WTC11 (cell line): ENCODE data around the gene ZMIZ1.

Experiments used
- NR1H2 ChIP-seq: sonication (generic); formaldehyde crosslinking; IDR thresholded peaks from 2 replicates; pipeline ENCODE4 v1.9.0; 2021; ENCODE audit warnings: mild to moderate bottlenecking, moderate library complexity, missing genetic modification reagents
- NR2C2 ChIP-seq: sonication (generic); formaldehyde crosslinking; IDR thresholded peaks from 2 replicates; pipeline ENCODE4 v1.8.0; 2022; ENCODE audit warnings: mild to moderate bottlenecking, missing genetic modification reagents
- SP1 ChIP-seq: sonication (generic); formaldehyde crosslinking; conservative IDR thresholded peaks from 2 replicates; pipeline ENCODE4 v1.8.1; 2022; ENCODE audit warnings: missing genetic modification reagents
- ZNF232 ChIP-seq: sonication (generic); formaldehyde crosslinking; IDR thresholded peaks from 2 replicates; pipeline ENCODE4 v1.8.0; 2022; ENCODE audit warnings: mild to moderate bottlenecking, missing genetic modification reagents
- ZNF396 ChIP-seq: fragments of 250-450 bp; sonication (Bioruptor Pico); IDR thresholded peaks from 2 replicates; pipeline ENCODE4 v1.8.0; 2021; ENCODE audit warnings: mild to moderate bottlenecking, moderate library complexity, borderline replicate concordance
- TF ChIP-seq, protein P1 (sequence below): fragments of 200-600 bp; IDR thresholded peaks from 2 replicates; pipeline ENCODE4 v1.8.0; 2022; ENCODE audit warnings: antibody characterized with exemption
- TF ChIP-seq, protein P2 (sequence below): sonication (generic); formaldehyde crosslinking; conservative IDR thresholded peaks from 2 replicates; pipeline ENCODE4 v1.8.1; 2022; ENCODE audit warnings: mild to moderate bottlenecking, missing genetic modification reagents
- TF ChIP-seq, protein P3 (sequence below): sonication (generic); formaldehyde crosslinking; IDR thresholded peaks from 2 replicates; pipeline ENCODE4 v1.8.0; 2022; ENCODE audit warnings: mild to moderate bottlenecking, missing genetic modification reagents
- TF ChIP-seq, protein P4 (sequence below): sonication (generic); formaldehyde crosslinking; IDR thresholded peaks from 2 replicates; pipeline ENCODE4 v1.8.1; 2023; ENCODE audit warnings: mild to moderate bottlenecking, moderate library complexity, missing genetic modification reagents
- TF ChIP-seq, protein P5 (sequence below): fragments of 250-450 bp; sonication (Bioruptor Pico); IDR thresholded peaks from 2 replicates; pipeline ENCODE4 v1.9.0; 2021; ENCODE audit warnings: moderate library complexity, mild to moderate bottlenecking, inconsistent platforms, borderline replicate concordance

DNA sequence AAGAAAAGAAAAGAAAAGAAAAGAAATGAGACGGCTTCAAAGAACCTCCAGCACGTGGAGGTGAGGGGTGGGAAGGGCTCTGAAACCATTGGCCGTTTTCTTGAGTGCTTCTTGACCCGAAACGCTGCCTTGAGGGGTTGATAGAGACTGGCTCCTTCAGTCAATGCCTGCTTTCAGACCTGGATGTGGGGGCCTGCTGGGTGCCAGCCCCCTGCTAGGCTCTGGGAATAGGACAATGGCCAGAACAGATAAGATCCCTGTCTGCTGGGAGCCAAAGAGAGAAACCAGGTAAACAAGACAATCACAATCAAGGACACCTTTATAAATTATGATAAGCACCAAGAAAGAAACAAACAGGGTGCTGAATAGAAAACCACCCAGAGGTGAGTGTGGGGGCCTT is 27.7 kb downstream of the ZMIZ1 start:
- TF ChIP-seq, protein P1, sequence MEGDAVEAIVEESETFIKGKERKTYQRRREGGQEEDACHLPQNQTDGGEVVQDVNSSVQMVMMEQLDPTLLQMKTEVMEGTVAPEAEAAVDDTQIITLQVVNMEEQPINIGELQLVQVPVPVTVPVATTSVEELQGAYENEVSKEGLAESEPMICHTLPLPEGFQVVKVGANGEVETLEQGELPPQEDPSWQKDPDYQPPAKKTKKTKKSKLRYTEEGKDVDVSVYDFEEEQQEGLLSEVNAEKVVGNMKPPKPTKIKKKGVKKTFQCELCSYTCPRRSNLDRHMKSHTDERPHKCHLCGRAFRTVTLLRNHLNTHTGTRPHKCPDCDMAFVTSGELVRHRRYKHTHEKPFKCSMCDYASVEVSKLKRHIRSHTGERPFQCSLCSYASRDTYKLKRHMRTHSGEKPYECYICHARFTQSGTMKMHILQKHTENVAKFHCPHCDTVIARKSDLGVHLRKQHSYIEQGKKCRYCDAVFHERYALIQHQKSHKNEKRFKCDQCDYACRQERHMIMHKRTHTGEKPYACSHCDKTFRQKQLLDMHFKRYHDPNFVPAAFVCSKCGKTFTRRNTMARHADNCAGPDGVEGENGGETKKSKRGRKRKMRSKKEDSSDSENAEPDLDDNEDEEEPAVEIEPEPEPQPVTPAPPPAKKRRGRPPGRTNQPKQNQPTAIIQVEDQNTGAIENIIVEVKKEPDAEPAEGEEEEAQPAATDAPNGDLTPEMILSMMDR = no peak
- TF ChIP-seq, protein P2, sequence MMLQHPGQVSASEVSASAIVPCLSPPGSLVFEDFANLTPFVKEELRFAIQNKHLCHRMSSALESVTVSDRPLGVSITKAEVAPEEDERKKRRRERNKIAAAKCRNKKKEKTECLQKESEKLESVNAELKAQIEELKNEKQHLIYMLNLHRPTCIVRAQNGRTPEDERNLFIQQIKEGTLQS (CRISPR knock-in tag) = no peak
- no peak for TF ChIP-seq ZNF232 (CRISPR knock-in tag)
- TF ChIP-seq, protein P3, sequence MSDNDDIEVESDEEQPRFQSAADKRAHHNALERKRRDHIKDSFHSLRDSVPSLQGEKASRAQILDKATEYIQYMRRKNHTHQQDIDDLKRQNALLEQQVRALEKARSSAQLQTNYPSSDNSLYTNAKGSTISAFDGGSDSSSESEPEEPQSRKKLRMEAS (CRISPR knock-in tag) = no peak
- no peak for TF ChIP-seq SP1 (CRISPR knock-in tag)
- no peak for TF ChIP-seq NR2C2 (CRISPR knock-in tag)
- TF ChIP-seq, protein P4, sequence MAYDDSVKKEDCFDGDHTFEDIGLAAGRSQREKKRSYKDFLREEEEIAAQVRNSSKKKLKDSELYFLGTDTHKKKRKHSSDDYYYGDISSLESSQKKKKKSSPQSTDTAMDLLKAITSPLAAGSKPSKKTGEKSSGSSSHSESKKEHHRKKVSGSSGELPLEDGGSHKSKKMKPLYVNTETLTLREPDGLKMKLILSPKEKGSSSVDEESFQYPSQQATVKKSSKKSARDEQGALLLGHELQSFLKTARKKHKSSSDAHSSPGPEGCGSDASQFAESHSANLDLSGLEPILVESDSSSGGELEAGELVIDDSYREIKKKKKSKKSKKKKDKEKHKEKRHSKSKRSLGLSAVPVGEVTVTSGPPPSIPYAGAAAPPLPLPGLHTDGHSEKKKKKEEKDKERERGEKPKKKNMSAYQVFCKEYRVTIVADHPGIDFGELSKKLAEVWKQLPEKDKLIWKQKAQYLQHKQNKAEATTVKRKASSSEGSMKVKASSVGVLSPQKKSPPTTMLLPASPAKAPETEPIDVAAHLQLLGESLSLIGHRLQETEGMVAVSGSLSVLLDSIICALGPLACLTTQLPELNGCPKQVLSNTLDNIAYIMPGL (CRISPR knock-in tag) = no peak
- TF ChIP-seq, protein P5, sequence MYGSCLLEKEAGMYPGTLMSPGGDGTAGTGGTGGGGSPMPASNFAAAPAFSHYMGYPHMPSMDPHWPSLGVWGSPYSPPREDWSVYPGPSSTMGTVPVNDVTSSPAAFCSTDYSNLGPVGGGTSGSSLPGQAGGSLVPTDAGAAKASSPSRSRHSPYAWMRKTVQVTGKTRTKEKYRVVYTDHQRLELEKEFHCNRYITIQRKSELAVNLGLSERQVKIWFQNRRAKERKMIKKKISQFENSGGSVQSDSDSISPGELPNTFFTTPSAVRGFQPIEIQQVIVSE (CRISPR knock-in tag) = no peak
- TF ChIP-seq ZNF396 (CRISPR knock-in tag) = no peak
- no peak for TF ChIP-seq NR1H2 (CRISPR knock-in tag)
